ENCODE measurements around the gene CD8B. TPM values are rescaled to one million over a fixed set of nuclear protein-coding genes. Genes with fewer than 3 reads are reported as not detected.

CD8B gene
- total and polyA plus RNA-seq, 2 of the 8 experiments (the other 6 are each of a cell fraction or from before 2014, with no cell fraction given), result 0.35 to 0.63 TPM

- no peak overlapping the region for H2BK20ac ChIP-seq (ENCODE audit: low read length)
- FAIRE-seq, result no peak
- CTCF ChIA-PET (ENCODE audit: partially characterized antibody), result interaction anchor here (1.0 to 1.3 kb wide), 2 partner anchors 22 to 25 kb away, joined by 3 to 4 read pairs; no protein-coding TSS in a partner anchor
Observed at GRCh38 chr2:86831537-86831936, 30.1 kb downstream of the CD8B start.

More at GRCh38 chr2:86831537-86831936, 30.1 kb downstream of the CD8B start:
- Histone ChIP-seq H3K27me3 (replicated peaks in 1 of 4; ENCODE audit: control insufficient read depth in 3 of 4, extremely low read depth in 1 of 4, insufficient read depth in 3 of 4, low read length in 3 of 4) (no peaks in the 10 kb centered on the region), H3K23ac (ENCODE audit: insufficient read length) (no peak overlapping the region), H2BK12ac (ENCODE audit: low read depth, low read length) (no peak overlapping the region), H3K27ac (ENCODE audit: low read depth, low read length) (no peak overlapping the region), H2BK120ac (replicated peaks; ENCODE audit: low read depth, low read length) (no peak overlapping the region), H2BK5ac (ENCODE audit: low read depth, low read length) (no peak overlapping the region), H4K5ac (ENCODE audit: insufficient read length, low read depth, low read length) (no peak overlapping the region), H3K4me1 (replicated peaks in 1 of 4; ENCODE audit: control insufficient read depth in 3 of 4, insufficient read depth in 4 of 4, low read length in 3 of 4) (peaks cover 0 to 5% (median 0%) of the 10 kb centered on the region in 4 experiments; a peak in 1 of 7 replicates), H3K79me1 (ENCODE audit: low read depth, low read length) (no peaks in the 10 kb centered on the region), H3K18ac (ENCODE audit: extremely low read depth, low read length) (no peak overlapping the region), H2AFZ (ENCODE audit: low read length) (no peak overlapping the region), H4K8ac (ENCODE audit: extremely low read depth, insufficient read depth, low read length) (no peak overlapping the region), H3K4ac (replicated peaks; ENCODE audit: insufficient read length, low read depth, low read length) (no peak overlapping the region), H3K9ac (replicated peaks in 1 of 4; ENCODE audit: extremely low read depth in 1 of 4, low read depth in 3 of 4, low read length in 3 of 4) (no peak overlapping the region), H3K9me3 (ENCODE audit: insufficient read depth in 2 of 2, low read depth in 1 of 2, low read length in 1 of 2) (no peaks in the 10 kb centered on the region), H3K14ac (ENCODE audit: insufficient read length) (no peak overlapping the region), H2AK5ac (ENCODE audit: low read depth, low read length) (no peak overlapping the region), H2BK15ac (ENCODE audit: low read length) (no peak overlapping the region), H3K23me2 (ENCODE audit: low read depth, low read length) (no peaks in the 10 kb centered on the region), H3K56ac (replicated peaks; ENCODE audit: insufficient read length, low read depth, low read length) (no peak overlapping the region), H4K20me1 (replicated peaks in 1 of 2; ENCODE audit: control insufficient read depth in 1 of 2, insufficient read depth in 2 of 2, low read length in 2 of 2) (no peaks in the 10 kb centered on the region), H3K4me3 (ENCODE audit: extremely low read depth in 1 of 4, insufficient read depth in 2 of 4, low read depth in 3 of 4, low read length in 4 of 4) (no peak overlapping the region), H3K79me2 (ENCODE audit: control insufficient read depth in 1 of 2, insufficient read depth in 2 of 2, low read length in 2 of 2) (no peaks in the 10 kb centered on the region), H4K91ac (replicated peaks; ENCODE audit: insufficient read length, low read length) (no peak overlapping the region), H3K36me3 (ENCODE audit: control insufficient read depth in 2 of 4, insufficient read depth in 4 of 4, low read length in 3 of 4) (no peaks in the 10 kb centered on the region), H3K4me2 (ENCODE audit: insufficient read depth in 1 of 2, low read depth in 2 of 2, low read length in 2 of 2) (no peak overlapping the region; a peak in 1 of 4 replicates)
- POLR2A ChIA-PET (ENCODE audit: partially characterized antibody), result interaction anchor here (0.8 kb wide), 1 partner anchor 13 kb away, joined by 3 read pairs; no protein-coding TSS in a partner anchor
- no peak for DNase-seq (ENCODE audit: low read depth in 1 of 2, low spot score in 2 of 2)
- WGBS, 2 experiments (ENCODE audit: extremely low coverage in 1 of 2, insufficient coverage in 1 of 2, insufficient read length in 1 of 2, insufficient replicate concordance in 2 of 2, low coverage in 1 of 2, low lambda C conversion rate in 2 of 2, missing lambda C conversion rate in 1 of 2), result 84% methylated on average over 2 of the region's 2 CpGs; no CpG with 5 or more reads in 1 of the 2 experiments

Data from H1 (cell line).